NCI-H82 (cell line): ENCODE results near the gene ANO1.
A peak's percentile ranks its signal among the peaks of the same experiment; 100 is the strongest.
"Not testable (repeated sequence)": the region's sequence is repeated elsewhere in the genome, so short reads cannot be mapped to it uniquely, and the experiment has no call there.

Experiments
- DNase-seq: peaks from one replicate; lab custom pipeline; 2025; lab: John Stamatoyannopoulos, UW

ANO1 gene

DNA sequence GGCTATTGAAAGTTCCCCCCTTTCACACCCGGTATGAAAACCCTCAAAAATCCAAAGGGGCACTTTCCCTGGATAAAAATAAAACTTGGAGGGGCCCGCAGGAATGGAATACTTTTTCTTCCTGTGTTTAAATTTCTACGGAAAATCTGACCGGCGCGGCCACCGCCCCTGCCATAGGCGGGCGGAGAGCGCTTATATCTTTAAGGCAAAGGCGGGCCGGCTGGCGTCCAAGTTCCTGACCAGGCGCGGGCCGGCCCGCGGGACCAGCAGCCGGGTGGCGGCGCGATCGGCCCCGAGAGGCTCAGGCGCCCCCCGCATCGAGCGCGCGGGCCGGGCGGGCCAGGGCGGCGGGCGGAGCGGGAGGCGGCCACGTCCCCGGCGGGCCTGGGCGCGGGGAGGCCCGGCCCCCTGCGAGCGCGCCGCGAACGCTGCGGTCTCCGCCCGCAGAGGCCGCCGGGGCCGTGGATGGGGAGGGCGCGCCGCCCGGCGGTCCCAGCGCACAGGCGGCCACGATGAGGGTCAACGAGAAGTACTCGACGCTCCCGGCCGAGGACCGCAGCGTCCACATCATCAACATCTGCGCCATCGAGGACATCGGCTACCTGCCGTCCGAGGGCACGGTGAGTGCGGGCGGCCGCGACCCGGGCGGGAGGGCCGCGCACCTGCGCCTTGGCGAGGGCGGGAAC, at the start of gene ANO1:
ANO1 (plus strand) TSS at position 223 of the 686 bp plus-strand sequence; CDS start at position 513, 290 bp downstream.
- no peak for DNase-seq

DNA sequence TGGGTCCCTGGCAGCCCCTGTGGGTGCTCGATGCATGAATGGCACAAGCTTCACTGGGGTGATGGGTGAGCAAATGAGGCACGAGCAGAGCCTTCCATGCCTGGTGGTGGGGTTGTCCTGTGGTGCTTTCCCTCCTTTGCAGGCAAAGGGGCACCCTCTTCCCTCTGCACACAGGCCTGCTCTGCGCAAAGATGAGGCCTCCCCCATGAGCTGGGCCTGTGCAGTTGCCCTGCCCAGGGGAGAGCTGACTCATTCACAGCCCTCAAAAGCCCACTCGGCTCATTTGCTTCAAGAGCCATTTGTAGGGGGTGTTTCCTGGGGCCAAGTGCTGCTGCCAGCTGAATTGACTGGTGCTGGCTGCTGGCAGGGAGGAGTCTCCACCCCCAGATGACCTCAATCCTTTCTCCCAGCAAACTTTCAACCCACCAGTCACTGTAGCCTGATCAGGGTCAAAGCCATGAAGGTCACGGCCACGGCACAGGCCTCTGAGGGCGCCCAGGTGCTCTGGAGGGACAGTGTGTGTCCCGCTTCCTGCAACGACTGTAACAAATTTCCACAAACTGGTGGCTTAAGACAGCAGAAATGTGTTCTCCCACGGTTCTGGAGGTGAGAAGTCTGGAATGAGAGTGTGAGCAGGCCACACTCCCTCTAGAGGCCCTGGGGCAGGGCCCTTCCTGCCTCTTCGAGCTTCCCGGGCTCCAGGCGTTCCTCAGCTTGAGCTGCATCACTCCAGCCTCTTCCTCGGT, 48.8 kb upstream of the ANO1 start:
- DNase-seq: no peak

DNA sequence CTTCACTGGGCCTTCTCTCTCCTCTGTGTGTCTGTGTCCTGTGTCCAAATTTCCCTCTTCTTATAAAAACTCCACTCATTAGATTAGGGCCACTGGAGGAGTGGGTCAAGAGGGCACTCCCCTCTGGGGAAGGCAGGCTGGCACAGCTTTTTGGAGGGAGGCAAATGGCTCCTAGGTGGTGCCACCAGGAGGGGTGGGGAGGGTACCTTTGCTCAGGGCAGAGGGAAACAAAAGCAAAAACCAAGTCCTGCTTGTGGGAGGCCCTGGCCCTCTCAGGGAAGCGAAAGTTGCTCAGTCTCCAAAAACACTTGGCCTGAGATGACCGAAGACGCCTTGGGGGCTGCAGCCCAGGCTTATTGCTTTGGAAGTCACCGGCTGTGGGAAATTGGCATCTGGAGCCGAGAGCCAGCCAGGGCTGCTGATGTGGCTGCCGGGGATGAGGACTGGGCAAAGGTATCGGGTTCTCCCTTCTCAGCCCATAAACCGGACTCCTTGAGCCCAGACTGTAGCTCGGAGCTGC, 48.2 kb upstream of the ANO1 start:
- no peak for DNase-seq

DNA sequence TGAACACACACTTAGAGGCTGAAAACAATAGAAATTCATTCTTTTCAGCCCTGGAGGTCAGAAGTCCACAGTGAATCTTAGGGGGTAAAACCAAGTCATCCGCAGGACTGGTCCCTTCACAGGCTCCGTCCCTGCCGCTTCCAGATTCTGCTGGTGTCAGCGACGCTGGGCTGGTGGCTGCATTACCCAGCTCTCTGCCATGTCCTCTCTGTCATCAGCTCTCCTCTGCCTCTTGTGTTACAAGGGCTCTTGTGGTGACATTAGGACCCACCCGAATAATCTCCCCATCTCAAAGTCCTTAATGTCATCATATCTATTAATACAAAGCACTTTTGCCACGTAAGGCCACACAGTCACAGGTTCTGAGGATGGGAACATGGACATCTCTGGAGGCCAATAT, 47.7 kb upstream of the ANO1 start:
- no peak for DNase-seq

DNA sequence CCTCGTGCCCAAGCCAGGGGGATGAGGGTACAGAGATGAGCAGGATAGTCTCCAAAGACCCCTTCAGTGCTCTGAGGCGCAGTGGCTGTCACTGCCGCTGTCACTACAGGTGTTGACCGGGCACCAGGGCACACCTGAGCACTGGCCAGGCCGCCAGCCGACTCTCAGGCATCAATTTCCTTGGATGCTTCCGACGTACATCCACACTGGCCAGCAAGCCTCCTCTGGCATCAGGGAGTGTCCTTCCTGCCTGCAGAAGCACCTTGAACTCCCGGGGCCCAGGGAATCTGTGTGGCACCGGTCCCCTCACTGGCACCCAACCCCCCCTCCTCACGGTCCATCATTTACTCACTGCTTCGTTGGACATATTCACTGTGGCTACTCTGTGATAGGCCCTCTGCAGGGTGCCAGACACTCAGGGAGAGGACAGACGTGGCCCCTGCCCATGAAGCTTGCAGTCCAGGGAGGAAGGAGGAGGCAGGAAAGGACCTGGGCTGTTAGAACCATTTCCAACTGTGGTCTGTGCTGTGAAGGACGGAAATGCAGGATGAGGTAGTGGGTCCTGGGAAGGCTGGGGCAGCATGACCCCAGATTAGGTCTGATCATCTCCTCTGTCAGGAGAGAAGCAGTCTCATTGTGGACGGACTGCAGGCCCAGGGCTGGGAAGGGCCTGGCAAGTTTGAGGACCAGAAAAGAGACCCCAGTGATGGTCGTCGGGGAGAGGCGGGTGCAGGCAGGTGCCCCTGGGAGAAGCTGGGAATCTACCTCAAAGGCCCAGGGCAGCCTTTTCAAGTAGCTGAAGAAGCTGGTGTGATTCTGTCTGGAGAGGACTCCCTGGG, 46.3 kb upstream of the ANO1 start:
- DNase-seq: no peak

DNA sequence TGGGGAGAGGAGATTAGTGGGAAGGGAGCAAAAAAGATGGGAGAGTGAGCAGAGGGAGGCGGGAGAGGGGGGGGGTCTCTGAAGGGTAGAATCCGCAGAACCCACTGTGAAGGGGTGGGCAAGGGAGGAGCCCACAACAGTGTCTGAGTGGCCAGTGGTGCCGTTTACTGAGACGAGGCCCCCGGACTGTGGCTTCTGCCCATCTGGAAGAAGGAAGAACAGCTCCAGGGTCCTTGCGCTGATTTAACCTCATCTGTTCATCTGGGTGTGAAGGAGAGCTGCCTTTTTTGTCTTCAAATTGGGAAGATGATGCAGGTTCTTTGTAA, 45.7 kb upstream of the ANO1 start:
- DNase-seq: no peak

DNA sequence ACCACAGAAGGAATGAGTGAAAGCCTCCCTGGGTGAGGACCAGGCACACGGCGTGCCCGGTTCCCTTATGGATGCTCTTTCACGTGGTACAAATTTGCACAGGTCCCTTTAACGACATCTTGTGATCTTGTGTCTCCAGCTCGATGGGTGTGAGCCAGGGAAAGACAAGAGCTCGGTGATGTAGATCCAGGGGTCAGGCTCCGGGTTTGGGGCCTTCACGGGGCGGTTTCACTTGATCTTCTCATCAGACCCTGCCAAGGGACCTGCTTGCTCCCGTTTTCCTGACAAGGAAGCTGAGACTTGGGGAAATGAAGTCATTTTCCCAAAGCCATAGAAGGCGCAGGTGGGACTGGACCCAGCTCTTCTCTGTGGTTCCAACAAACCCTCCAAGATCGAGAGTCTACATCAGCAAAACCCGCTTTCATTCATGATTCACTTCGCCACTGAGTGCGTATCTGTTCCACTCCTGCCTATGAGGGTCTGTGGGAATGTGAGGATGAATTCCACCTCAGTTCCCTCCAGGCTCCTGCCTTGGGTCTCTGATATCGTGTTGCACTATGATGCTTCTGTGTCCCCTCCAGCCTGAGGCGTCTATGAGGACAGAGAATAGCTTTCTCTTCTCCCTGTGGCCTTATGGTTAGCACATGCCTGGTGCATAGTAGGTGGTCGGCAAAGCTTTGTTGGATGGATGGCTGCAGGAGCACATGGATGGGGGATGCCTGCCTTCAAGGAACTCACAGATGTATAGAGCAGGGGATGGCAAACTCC, 45.0 kb upstream of the ANO1 start:
- DNase-seq: no peak

DNA sequence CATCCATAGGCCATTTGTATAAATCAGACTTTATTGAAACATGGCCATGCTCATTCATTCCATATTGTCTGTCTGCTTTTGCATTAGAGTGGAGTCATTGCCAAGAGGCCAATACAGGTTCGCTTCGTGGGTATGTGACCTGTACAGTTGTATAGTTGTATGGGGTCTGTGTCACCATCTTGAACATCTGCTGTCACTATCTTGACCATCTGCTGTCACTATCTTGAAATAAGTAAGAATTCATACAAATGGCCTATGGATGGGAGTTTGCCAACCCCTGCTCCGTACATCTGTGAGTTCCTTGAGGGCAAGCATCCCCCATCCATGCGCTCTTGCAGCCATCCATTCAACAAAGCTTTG, 44.4 kb upstream of the ANO1 start:
- no peak for DNase-seq

DNA sequence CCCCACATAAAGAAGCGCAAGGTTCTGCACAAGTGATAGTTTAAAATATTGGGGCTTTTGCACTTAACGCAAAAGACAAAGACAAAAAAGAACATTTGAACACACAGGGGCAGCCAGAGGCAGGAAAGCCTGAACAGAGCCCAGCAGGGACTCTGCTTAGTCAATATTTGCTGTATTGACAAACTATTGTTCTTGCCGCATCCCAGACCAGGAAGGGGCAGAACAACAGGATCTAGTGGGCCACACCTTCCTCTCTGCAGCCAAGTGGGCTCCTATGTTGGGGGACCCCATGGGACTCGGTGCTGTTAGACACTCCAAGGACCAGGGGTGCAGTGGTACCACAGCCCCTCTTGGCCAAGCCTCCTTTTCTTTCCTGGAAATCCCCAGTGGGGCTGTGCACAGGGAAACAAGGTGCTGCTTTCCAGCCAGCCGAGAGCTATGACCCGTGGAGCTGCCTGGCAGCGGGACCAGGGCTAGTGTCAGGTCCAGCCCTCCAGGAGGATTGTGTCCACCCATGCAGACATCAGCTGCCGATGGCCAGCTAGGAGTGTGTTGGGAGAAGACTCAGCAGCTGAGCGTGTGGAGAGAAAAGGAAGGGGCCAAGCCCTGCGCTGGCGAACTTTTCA, 43.3 kb upstream of the ANO1 start:
- DNase-seq: no peak

DNA sequence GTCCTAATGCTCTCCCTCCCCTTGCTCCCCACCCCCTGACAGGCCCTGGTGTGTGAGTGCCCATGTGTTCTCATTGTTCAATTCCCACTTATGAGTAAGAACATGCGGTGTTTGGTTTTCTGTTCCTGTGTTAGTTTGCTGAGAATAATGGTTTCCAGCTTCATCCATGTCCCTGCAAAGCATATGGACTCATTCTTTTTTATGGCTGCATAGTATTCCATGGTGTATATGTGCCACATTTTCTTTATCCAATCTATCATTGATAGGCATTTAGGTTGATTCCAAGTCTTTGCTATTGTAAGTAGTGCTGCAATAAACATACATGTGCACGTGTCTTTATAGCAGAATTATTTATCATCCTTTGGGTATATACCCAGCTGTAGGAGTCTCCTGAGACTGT, 42.5 kb upstream of the ANO1 start:
- DNase-seq: not testable (repeated sequence)

DNA sequence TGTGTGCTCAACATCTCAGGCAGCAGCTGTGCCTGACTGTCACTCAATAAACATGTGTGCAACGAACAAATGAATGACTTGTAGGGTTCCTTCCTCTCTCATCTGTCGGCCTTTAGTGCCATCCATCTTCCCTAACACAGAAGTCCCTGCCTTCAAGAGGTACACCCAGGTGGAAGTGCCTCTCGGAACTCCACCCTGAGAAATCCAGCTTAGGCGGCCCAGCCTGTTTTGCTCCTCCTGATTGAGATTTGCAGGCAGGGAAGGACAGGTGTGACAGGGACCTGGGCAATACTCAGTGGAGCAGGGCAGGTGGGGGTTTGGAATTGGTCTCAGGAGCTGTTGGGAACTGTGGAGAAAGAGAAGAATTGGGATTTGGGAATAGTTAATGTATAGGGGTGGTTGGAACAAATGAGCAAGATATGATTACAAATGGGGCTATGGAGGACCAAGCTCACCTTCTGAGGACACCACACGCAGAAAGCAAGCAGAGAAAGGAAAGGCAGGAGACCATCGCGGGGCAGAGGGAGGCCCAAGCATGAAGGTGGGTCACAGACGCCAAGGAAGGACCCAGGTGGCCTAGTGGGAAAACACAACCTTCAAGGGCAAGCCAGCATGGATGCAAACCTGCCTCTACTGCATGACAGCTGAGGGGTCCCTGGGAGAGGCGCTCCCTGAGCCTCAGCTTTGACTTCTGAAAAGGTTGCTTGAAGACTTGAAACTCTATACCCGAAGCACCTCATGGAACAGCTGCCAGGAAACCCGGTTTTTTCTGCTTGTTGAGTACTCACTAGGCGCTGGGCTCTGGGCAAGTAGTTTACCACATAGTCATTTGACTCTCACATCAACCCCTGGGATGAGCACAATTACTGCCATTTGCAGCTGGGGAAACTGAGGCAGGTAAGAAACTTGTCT, 40.9 kb upstream of the ANO1 start:
- DNase-seq: no peak

DNA sequence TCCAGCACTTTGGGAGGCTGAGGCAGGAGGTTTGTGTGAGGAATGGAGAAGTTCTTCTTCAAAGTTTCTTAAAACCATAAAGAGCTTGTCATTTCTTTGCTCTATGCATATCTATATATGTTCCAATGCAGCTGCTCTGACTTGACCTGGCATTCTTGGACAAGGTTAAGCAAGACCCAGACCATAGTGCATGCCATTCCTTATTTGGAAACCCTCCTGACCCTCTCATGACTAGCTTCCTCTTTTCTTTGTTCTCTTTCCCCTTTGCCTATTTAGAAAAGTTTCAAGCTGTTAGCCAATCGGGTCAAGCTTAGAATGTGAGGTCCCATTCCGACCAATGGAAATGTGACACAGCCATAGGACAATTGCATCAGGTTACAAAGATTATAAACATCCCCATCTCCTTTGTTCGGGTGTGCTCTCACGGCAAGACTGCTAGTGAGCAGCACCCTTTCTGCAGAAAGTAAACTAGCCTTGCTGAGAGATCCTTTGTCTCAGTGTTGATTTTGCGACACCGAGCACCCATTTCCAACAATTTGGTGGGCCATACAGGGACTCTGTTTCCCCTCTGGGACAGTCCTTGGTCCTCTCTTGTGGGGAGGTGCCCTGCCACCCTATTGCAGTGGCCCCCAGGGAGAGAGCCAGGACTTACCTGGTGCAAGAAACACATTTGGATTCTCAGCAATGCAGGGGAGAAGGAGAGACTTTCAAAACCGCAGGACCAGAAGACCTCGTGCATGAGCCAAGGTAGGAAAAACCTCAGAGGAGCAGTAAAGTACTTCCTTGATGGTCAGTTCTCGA, 39.9 kb upstream of the ANO1 start:
- no peak for DNase-seq

DNA sequence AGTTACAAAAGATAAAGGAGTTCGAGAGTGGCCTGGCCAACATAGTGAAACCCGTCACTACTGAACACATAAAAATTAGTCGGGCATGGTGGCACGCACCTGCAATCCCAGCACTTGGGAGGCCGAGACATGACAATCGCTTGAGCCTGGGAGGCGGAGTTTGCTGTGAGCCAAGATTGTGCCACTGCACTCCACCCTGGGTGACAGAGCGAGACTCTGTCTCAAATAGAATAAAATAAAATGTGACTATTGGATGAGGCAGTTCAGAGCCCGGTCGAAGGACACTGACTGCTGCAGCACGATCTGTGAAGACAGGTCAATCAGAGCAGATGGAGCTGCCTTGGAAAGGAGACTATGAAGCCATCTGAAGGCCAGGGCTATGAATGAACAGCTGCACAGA, 37.7 kb upstream of the ANO1 start:
- DNase-seq: no peak

DNA sequence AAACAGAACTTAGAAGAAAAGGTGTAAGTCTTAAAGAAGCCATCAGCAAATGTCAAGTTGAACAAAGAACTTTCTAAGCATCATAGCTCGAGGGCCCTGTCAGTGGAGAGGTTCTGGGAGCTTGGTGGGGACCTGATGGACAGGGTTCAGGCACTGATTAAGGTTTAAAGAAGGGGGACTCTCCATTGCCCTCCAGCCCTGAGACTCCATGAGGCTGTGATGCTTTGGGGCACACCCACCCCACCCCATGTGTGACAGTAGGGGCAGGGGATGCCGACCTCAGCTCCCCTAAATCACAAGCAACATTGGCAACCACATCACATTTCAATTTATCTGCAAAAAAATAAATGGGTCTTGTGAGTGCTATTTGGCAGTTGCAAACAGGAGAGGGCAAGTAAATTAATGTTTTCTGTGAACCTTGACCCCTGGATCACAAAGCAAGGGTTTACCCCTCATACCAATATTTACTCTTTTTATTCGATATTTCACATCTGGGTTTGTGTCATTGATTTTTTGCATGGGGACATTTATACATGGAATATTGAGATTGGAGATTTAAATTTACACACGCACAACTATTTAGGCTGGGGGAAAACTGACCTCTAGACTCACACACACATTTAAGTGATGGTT, 37.1 kb upstream of the ANO1 start:
- DNase-seq: no peak

DNA sequence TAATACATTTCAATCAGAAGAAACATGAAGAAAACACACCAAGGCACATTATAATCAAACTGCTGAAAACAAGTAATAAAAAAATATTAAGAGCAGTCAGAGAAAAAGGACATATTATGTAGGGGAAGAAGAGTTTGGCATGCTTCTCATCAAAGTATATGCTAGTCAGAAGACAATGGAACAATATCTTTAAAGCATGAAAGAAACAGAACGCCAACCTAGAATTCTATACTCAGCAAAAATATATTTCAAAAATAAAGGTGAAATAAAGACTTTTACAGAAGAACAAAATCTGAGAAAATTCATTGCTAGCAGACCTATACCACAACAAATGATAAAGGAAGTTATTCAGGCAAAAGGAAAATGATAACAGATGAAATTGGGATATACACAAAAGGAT, 34.6 kb upstream of the ANO1 start:
- no peak for DNase-seq

DNA sequence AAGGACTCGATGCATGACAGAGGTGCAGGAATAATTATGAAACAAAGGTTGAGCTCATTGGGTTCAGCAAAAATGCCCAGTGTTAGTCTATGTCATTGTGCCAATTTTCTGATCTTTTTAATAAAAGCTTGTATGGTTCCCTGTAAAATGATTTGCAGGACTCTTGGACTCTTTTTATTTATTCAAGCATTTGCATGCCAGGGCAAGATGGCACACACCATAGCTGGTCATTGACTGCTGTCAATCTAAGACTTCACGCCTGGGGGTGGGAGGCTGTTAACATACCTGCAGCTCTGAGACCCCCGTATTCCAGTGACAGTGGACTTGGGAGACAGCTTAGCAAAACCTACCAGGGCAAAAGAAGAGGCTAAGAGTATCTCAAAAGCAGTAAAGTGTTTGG, 32.0 kb upstream of the ANO1 start:
- DNase-seq: no peak

DNA sequence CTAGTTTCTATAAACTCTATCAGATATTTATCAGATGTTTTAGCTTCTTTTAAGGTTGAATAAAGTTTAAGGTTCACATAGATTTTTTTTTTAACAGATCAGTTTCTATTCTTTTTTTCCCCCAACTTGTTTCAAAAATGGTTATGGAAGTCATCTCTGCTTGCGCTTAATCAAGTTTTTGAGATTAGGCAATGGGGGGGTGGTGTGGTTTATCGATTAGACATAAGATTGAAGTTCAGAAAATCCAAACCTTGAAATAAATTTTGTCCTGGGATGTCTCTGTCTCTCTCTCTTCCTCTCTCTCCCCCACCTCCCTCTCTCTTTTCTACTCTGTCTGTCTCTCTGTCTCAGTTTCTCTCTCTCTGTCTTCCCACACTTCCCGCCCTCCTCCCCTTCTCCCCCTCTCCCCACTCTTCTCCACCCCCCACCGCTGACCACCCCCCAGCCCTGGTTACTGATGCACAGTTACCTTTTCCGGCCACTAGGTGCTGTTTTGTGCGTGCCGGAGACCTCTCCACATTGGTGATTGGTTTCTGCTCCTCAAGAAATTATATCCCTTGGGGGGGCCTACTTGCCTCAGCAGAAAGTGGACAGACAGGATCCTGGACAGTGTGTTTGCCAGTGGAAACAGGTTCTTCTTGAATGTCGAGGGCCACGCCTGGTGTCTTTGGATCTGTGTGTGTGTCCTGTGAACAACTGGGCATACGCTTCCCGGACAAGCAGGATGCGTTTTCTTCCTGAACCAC, 29.7 kb upstream of the ANO1 start:
- peak; percentile 11 for DNase-seq

DNA sequence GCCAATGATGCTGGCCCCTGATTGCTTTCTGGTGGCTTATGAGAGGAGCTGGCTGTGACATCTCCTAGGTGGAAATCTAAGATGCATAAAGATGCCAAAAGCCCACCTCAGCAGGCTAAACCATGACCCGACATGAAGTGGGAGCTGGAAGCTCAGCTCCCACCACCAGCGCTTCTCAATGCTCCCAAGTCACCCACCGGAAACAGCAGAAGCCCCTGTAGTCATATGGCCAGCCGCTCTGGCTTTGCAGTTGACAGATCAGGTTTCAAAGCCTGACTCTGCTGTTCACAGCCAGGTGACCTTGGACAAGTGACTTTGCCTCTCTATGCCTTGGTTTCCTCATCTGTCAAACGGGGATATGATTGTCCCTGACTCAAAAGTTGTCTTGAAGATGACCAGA, 29.1 kb upstream of the ANO1 start:
- no peak for DNase-seq

DNA sequence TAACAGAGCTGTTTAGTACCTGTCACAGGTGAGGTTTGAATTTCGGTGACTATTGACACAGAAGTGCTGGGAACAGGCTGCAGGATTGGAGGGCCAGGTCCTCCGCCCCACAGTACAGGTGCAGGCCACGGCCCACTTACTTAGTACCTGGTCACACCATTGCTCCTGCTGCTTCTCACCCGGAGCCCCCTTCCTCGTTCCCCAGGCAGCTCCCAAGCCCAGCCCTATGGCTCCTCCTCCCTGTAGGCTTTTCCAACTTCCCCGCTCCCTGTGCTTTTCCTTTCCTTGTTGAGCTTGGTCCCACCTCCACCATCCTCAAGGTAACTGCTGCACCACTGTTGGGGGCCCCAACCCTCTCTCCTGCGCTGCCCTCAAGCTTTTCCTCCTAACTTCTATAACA, 27.9 kb upstream of the ANO1 start:
- no peak for DNase-seq
